GM12892 (cell line): ENCODE measurements around the gene LDLRAD3.

ENCODE experiments used
- POLR2A ChIP-seq: IDR thresholded peaks from 2 replicates; pipeline ENCODE4 v1.6.1; 2011; ENCODE audit warnings: low read depth, low read length, control low read depth
- POLR2AphosphoS5 ChIP-seq: IDR thresholded peaks from 2 replicates; pipeline ENCODE4 v1.6.1; 2011; ENCODE audit warnings: low read depth, low read length, control low read depth

DNA sequence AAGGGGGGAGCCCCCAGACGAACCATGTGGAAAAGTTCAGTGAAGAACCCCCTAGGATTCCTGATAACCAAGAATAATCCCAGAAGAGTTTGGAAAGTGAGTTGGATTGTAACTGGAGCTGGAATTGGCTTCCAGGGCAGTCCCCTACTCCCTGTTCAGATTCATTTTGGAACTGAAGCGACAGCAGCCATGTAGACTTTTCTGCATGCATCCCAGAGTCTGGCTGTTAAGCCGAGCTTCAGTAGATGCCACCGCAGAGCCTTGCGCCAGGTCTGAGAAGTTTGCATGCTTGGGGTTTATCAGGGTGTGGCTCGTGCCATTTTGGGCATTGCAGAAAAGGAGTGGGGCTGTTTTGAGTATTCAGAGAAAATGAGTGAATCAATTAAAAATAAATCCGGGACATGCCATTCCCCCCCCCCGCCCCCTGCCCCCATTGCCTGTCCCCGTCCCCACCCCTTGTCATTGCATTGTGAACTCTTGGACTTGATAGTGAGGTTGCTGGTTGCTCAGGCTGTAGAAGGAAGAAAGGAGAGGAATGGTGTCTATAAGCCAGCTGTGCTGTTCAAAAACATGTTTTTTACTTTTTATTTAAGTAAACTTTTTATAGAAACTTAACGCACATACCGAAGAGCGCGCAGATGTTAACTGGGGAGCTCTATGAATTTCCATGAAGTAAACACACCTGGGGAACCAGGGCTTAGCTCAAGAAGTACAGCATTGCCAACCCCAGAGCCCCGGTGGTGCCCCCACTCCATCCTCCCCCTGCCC is 71.2 kb downstream of the LDLRAD3 start:
- TF ChIP-seq POLR2AphosphoS5 (no peak), POLR2A (no peak)
